Measurements from ENCODE around the gene SEC24C.
"Not testable (repeated sequence)": the region's sequence is repeated elsewhere in the genome, so short reads cannot be mapped to it uniquely, and the experiment has no call there.

Gene SEC24C

GRCh38 chr10:73731588-73732375, 12.4 kb upstream of the SEC24C start:
- DNase-seq (ENCODE audit: low spot score), result no peak

DNA sequence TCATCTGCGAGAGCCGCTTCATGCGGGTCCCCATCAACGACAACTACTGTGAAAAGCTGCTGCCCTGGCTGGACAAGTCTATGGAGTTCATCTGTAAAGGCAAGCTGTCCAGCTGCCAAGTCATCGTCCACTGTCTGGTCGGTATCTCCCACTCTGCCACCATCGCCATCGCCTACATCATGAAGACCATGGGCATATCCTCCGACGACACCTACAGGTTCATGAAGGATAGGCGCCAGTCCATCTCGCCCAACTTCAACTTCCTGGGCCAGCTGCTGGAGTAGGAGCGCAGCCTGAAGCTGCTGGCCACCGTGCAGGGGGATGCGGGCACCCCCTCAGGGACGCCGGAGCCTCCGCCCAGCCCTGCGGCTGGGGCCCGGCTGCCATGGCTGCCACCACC, 11.7 kb upstream of the SEC24C start:
- no peak for DNase-seq (ENCODE audit: low spot score)

DNA sequence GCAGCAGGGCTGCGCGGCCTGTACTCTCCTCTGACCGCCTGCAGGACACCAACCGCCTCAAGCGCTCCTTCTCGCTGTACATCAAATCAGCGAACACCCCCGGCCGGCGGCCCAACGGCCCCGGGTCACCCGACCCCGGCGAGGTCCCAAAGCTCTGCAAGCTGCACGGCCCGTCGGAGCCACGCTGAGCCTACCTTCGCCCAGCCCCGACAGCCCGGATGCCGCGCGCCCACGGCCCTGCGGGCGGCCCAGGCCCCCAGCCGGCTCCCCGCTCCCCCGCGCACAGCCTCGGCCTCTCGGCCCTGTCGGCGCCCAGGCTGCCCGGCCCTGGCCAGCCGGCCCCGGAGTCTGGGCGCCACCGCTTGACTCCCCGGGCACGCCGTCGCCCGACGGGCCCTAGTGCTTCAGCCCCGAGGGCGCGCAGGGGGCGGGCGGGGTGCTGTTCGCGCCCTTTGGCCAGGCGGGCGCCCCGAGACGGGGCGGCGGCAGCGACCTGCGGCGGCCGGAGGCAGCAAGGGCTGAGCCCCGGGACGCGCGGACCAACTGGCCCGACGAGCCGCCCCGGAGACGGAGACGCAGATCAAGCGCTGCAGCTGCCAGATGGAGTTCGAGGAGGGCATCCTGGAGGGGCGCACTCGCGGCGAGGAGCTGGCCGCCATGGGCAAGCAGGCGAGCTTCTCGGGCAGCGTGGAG, 11.1 kb upstream of the SEC24C start:
- no peak for DNase-seq (ENCODE audit: low spot score)

DNA sequence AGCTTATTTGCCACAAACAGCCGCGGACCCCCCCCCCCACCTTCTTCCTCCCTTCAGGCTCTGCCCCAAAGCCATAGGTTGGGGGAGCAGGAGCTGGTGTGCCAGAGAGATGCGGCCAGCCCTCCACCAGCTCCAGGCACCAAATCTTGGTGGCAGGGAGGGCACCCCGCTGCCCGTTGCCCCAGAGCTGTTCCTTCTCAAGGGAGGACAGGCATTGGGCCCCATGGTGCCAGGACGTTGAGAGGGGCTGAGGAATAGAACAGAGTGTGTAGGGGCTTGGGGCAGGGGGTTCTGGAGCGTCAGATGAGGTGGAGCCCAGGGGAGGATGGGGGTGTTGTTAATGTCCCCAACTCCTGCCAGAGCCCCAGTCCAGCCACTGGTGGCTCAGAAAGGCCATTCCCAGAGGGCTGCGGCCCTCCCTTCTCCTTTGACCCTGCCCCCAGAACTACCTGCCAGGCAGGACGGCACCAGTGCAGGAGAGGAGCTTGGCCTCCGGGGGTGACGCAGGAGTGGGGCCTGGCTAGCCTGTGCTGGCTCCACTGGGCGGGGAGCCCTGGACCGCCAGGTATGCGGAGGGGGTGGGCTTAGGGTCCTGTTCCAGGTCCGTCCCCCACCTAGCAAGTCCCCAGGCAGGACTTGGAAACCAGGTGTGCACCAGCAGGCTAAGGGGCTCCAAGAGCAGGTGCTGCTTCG, 10.0 kb upstream of the SEC24C start:
- DNase-seq (ENCODE audit: low spot score), result no peak

- no peak for DNase-seq (ENCODE audit: low spot score)
Observed at GRCh38 chr10:73734796-73735305, 9.3 kb upstream of the SEC24C start.

DNA sequence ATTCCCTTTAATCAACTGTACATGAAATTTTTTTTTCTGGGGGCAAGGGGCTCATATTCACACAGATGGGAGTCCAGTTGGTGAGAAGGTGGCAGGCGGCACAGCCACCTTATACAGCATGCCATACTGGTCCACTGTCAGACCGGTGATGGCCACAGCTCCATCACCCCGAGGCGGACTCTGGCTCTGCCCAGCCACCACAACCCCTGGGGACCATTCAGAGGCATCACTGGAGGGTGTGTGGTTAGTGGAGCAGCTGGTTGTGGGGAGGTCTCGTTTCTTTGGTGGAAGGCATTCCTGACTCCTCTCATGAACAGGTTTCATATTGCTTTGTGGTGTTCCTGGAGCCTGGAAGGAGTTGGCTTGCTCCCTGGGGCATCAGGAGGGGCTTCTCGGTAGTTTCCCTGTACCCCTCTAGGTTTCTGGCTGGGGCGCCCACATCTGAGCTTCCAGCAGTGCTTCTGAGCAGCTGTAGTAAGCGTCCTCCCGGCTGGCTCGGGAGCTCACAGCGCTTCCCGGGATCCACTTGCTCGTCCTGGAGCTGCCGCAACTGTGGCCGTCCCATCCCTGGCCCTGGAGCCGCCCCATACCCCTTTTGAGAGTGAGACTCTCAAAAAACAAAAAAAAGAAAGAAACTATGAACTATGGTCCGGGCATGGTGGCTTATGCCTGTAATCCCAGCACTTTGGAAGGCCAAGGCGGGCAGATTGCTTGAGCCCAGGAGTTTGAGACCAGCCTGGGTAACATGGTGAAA, 3.5 kb upstream of the SEC24C start:
- DNase-seq (ENCODE audit: low spot score), result not testable (repeated sequence)

DNA sequence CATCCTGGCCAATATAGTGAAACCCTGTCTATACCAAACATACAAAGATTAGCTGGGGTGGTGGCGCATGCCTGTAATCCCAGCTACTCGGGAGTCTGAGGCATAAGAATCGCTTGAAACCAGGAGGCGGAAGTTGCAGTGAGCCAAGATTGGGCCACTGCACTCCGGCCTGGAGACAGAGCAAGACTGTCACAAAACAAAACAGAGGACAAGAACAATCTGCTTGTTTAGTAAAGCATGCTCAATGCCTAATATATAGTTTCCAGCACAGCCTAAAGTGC, 1.8 kb upstream of the SEC24C start:
- no peak for DNase-seq (ENCODE audit: low spot score)

GRCh38 chr10:73743327-73743904, 756 bp upstream of the SEC24C start:
- DNase-seq (ENCODE audit: low spot score), result no peak

DNA sequence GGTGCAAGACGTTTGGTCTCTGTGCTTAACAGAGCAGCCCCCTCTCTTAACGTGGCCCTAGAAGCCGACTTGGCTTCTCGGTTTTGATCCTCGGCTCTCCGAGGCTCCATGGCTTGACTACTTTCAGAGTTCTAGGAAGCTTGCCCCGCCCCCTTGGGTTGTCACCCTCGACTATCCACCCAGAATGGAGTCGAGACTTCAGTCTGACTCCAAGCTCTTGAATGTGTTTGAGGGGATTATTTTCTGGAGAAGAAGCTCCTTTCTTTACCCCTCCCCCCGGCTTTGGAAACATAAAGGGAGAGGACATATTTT, 448 bp downstream of the SEC24C start:
- peak; percentile 60 for DNase-seq (ENCODE audit: low spot score)

DNA sequence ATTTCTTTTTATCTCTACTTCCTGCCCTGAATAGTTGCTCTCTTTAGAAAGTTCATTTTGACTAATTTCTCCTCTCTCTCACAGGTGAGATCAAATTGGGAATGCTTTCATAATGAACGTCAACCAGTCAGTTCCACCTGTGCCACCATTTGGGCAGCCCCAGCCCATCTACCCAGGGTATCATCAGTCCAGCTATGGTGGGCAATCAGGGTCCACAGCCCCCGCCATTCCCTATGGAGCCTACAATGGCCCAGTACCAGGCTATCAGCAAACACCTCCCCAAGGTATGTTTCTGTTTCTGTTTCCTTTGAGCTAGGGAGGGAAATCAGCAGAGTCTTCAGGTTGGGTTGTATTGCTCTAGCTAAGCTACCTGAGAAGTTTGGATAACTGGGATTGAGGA, 2.5 kb downstream of the SEC24C start:
- no peak for DNase-seq (ENCODE audit: low spot score)

DNA sequence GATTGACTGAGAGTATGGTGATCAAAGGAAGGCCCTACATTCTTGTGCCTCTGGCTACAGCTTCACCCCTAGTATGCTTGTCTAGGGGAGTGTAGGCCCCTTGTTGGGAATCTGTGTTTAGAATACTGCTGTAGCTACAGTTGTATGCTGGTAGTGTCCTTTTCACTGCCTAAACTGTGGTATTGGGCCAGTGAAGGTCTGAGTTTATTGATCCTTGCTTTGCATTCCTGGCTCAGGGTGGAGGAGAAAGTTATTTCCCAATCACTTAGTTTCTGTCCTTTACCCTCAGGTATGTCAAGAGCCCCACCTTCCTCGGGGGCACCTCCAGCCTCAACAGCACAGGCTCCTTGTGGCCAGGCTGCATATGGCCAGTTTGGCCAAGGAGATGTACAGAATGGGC, 6.6 kb downstream of the SEC24C start:
- DNase-seq (ENCODE audit: low spot score), result no peak

GRCh38 chr10:73756183-73756582, 12.0 kb downstream of the SEC24C start:
- DNase-seq (ENCODE audit: low spot score), result no peak

DNA sequence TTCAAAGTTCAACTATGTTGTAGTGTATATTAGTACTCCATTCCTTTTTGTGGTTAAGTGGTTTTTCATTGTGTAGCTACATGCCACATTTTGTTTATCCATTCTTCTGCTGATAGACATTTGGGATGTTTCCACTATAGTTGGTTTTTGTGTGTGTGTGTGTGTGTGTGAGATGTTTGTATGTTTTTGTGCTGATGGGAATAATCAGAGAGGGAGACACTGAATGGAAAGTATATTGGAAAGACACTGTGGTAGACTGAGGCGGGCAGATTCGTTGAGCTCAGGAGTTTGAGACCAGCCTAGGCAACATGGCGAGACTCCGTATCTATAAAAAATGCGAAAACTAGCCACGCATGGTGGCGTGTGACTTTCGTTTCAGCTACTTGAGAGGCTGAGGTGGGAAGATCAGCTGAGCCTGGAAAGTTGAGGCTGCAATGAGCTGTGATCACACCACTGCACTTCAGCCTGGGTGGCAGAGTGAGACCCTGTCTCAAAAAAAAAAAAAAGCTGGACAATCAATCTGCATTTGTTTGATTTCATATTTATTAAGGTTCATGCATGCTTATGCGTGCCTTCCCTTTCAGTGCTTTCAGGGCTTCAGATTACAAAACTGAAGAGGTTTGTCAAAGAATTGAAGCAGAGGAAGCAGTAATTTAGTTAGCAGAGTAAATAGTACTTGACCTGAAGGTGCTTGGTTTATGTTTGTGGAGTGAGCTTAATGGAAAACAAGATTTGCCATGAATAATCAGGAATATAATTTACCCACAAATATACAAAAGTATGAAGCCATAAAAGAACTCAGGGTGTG, 14.7 kb downstream of the SEC24C start:
- DNase-seq (ENCODE audit: low spot score), result no peak

- no peak for DNase-seq (ENCODE audit: low spot score)
Observed at GRCh38 chr10:73759512-73760115, 15.4 kb downstream of the SEC24C start.

DNA sequence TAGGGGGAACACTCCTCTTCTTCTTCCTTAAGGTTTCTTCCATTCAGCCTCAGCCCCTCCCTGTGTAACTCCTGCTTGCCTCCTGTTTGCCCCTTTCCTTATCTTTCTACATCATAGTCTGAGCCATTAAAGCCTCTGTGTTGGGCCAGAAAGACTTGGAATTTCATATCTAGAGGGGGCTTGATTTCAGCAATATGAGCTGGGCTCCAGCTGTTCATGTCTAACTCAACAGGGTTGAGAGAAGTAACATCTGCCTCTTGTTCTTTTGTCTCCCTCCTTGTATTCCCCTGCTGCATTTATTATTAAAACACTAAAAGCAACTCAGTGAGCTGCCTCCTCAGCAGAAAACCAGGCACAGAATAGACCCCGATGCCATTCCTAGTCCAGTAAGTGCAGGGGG, 17.6 kb downstream of the SEC24C start:
- DNase-seq (ENCODE audit: low spot score), result no peak

GRCh38 chr10:73762915-73763314, 18.7 kb downstream of the SEC24C start:
- no peak for DNase-seq (ENCODE audit: low spot score)

- DNase-seq (ENCODE audit: low spot score), result no peak
Observed at GRCh38 chr10:73763343-73763742, 19.2 kb downstream of the SEC24C start.

GRCh38 chr10:73765066-73765465, 20.9 kb downstream of the SEC24C start:
- no peak for DNase-seq (ENCODE audit: low spot score)

- no peak for DNase-seq (ENCODE audit: low spot score)
Observed at GRCh38 chr10:73768881-73769280, 24.7 kb downstream of the SEC24C start.

DNA sequence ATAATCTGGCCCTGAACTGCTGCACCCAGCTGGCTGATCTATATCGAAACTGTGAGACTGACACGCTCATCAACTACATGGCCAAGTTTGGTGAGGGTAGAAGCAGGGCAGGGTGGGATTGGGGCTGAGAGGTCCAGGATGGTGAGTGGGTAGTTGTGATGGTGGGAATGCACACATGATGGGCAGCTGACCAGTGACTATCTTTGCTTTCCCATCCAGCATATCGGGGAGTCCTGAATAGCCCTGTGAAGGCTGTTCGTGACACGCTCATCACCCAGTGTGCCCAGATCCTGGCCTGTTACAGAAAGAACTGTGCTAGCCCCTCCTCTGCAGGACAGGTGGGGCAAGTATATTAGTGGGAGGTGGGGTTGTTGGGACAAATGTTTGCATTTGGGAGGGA, 25.2 kb downstream of the SEC24C start:
- no peak for DNase-seq (ENCODE audit: low spot score)

GRCh38 chr10:73771722-73772280, 27.6 kb downstream of the SEC24C start:
- DNase-seq (ENCODE audit: low spot score), result peak; percentile 80
